ENCODE measurements around the gene LRRC75A.

DNA sequence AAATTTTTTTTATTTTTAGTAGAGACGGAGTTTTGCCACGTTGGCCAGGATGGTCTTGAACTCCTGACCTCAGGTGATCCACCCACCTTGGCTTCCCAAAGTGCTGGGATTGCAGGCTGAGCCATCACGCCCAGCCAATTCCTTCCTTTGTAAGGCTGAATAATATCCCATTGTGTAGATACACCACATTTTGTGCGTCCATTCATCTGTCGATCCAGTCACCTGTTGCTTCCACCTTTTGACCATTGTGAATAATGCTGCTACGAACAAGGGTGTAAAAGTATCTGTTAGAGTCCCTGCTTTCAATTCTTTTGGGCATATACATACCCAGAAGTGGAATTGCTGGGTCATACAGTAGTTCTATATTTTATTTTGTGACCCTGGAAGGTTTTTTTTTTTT is 61.3 kb downstream of the LRRC75A start:
- TF ChIP-seq, protein P1, sequence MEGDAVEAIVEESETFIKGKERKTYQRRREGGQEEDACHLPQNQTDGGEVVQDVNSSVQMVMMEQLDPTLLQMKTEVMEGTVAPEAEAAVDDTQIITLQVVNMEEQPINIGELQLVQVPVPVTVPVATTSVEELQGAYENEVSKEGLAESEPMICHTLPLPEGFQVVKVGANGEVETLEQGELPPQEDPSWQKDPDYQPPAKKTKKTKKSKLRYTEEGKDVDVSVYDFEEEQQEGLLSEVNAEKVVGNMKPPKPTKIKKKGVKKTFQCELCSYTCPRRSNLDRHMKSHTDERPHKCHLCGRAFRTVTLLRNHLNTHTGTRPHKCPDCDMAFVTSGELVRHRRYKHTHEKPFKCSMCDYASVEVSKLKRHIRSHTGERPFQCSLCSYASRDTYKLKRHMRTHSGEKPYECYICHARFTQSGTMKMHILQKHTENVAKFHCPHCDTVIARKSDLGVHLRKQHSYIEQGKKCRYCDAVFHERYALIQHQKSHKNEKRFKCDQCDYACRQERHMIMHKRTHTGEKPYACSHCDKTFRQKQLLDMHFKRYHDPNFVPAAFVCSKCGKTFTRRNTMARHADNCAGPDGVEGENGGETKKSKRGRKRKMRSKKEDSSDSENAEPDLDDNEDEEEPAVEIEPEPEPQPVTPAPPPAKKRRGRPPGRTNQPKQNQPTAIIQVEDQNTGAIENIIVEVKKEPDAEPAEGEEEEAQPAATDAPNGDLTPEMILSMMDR (IDR thresholded peaks at IDR 0.05) = no peak
- TF ChIP-seq POLR2A (IDR thresholded peaks at IDR 0.05) = no peak
